Peyer's patch (tissue), 4 donors: Measurements from ENCODE around the gene MAP7D2.

Experiments
- CTCF ChIP-seq, 6 experiments: fragments of 450-650 bp in 4 of 6; fragments of 200-600 bp in 2 of 6; sonication (generic) in 1 of 6; IDR thresholded peaks; one replicate each; pipeline ENCODE4 v1.5.1; 2017 to 2019; ENCODE audit warnings: antibody characterized with exemption in 6 of 6, mild to moderate bottlenecking in 3 of 6, moderate library complexity in 1 of 6
- POLR2A ChIP-seq, 2 donors: fragments of 450-650 bp; IDR thresholded peaks; one replicate each; pipeline ENCODE4 v1.5.1; 2017; ENCODE audit warnings: antibody characterized with exemption in 2 of 2, mild to moderate bottlenecking in 2 of 2, moderate library complexity in 2 of 2

- TF ChIP-seq CTCF (IDR thresholded peaks at IDR 0.05) (no peak), POLR2A (IDR thresholded peaks at IDR 0.05) (no peak)
Observed at GRCh38 chrX:20056704-20057103, 60.0 kb downstream of the MAP7D2 start.
